Ovary (tissue), 3 donors: ENCODE data around the gene KRTAP5-1.

ENCODE experiments used
- EP300 ChIP-seq: sonication (generic); formaldehyde crosslinking; IDR thresholded peaks from one replicate; pipeline ENCODE4 v1.6.1; 2017; ENCODE audit warnings: antibody characterized with exemption
- POLR2A ChIP-seq: fragments of 450-650 bp; IDR thresholded peaks from one replicate; pipeline ENCODE4 v1.6.1; 2017; ENCODE audit warnings: antibody characterized with exemption, mild to moderate bottlenecking, moderate library complexity
- TF ChIP-seq, protein P1 (sequence below), 3 donors: fragments of 450-650 bp in 2 of 3; fragments of 200-600 bp in 1 of 3; IDR thresholded peaks; one replicate each; pipeline versions ENCODE4 v1.5.1 to v1.8.0; 2016 to 2022; ENCODE audit warnings: antibody characterized with exemption in 3 of 3, mild to moderate bottlenecking in 1 of 3
- donor health status: DM: no; HTN: no; CAD: no.

DNA sequence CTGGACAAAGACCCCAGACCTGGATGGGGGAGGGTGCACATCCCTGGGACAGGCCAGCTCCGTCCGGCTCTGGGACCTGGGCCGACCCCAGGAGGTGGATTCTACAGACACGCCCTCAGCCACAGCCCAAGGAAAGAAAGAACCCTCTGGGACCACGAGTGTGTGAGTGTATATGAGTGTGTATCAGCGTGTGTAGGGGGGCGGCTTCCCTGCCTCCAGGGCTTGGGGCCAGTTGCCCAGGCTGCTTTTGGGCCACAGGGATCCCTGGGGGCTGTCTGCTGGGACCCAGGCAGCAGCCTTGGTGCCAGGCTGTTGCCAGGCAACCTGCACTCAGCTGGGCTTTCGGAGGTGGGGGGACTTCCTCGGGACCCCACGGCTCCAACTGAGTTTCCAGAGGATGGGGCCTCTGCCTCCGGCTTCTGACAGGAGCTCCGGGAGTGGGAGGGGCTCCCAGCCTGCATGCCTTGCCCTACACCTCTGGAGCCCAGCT is 21.9 kb downstream of the KRTAP5-1 start:
- TF ChIP-seq POLR2A (no peak), EP300 (no peak)
- TF ChIP-seq, protein P1, sequence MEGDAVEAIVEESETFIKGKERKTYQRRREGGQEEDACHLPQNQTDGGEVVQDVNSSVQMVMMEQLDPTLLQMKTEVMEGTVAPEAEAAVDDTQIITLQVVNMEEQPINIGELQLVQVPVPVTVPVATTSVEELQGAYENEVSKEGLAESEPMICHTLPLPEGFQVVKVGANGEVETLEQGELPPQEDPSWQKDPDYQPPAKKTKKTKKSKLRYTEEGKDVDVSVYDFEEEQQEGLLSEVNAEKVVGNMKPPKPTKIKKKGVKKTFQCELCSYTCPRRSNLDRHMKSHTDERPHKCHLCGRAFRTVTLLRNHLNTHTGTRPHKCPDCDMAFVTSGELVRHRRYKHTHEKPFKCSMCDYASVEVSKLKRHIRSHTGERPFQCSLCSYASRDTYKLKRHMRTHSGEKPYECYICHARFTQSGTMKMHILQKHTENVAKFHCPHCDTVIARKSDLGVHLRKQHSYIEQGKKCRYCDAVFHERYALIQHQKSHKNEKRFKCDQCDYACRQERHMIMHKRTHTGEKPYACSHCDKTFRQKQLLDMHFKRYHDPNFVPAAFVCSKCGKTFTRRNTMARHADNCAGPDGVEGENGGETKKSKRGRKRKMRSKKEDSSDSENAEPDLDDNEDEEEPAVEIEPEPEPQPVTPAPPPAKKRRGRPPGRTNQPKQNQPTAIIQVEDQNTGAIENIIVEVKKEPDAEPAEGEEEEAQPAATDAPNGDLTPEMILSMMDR (IDR thresholded peaks at IDR 0.05), result no peak
